Effector CD8-positive, alpha-beta T cell (primary cell): ENCODE data around the gene RNF8.
"Not testable (repeated sequence)": the region's sequence is repeated elsewhere in the genome, so short reads cannot be mapped to it uniquely, and the experiment has no call there.

Experiments
- DNase-seq: peaks from one replicate; lab custom pipeline; 2025; lab: John Stamatoyannopoulos, UW

Gene RNF8

DNA sequence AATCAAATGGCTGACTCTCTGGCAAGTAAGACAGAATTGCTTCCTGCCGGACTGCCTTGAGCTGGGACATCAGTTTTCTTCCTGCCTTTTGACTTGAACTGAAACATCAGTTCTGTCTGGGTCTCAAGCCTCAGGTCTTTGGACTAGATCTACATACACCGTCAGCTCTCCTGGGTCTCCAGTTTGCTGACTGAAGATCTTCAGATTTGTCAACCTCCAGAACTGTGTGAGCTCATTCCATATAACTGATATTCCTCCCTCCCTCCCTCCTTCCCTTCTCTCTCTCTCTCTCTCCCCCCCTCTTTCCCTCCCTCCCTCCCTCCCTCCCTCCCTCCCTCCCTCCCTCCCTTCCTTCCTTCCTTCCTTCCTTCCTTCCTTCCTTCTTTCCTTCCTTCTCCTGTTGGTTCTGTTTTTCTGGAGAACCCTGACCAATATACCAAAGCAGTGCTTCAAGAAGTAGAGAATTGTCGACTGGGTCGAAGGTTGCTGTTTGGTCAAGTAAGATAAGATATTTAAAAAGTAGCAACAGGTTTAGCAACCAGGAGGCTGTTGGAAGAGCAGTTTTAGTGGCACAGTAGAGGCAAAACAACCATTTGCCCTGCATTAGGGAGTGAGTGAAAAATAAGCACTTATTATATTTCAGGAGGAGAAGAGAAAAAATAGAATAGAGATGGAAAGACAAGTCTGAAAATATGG lies 46.2 kb downstream of the RNF8 start:
- DNase-seq: no peak

DNA sequence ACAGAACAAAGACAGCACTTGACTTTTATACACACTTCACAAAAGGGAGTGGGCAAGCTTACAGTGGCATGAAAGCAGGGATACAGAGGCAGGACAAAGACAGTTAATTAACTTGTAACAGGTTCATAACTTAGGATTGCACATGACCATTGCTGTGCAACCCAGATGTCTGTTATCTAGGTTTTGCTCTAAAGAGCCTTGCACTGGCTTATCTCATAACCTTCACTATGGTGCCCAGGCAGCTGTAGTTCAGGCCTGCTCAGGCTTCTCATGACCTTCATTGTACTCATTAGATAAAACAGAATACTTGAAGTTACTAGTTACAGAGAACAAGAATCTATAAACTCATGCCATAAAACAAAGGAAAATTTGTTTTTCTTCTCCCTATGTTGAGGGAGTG lies 47.9 kb downstream of the RNF8 start:
- DNase-seq: not testable (repeated sequence)

DNA sequence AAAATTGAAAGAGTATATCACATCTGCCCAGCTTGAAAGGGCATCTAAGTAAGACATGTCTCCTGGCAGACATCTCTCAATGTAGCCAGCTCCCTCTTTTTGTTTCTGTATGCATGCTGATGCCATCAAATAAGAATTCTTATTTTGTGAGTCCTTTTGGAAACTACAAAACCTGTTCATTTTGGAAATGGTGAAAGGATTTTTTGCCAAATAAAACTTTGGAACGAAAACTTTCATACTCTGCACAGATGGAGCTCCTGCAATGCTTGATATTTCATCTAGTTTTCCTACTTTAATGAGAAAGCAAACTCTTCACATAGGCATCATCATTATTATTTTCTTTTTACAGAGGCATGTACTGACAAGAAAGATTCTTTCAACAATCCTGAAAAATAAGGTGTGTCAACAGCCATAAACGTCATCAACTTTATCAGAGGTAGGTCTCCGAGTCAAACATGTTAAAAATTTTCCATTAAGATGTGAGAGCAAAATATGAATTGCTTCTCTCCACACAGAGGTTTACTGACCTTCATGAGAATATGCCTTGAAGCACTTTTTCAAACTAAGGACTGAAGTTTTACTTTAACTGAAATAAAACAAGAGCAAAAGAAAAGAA lies 53.1 kb downstream of the RNF8 start:
- no peak for DNase-seq

DNA sequence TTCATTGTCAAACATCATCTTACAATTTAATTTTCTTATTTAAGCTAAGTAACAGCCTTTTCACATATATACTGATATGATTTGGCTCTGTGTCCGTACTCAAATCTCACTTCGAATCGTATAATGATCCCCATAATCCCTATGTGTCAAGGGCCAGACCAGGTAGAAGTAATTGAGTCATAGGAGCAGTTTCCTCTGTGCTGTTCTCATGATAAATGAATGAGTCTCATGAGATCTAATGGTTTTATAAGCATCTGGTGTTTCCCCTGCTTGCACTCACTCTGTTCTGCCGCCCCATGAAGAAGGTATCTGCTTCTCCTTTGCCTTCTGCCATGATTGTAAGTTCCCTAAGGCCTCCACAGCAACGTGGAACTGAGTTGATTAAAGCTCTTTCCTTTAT lies 54.2 kb downstream of the RNF8 start:
- no peak for DNase-seq

DNA sequence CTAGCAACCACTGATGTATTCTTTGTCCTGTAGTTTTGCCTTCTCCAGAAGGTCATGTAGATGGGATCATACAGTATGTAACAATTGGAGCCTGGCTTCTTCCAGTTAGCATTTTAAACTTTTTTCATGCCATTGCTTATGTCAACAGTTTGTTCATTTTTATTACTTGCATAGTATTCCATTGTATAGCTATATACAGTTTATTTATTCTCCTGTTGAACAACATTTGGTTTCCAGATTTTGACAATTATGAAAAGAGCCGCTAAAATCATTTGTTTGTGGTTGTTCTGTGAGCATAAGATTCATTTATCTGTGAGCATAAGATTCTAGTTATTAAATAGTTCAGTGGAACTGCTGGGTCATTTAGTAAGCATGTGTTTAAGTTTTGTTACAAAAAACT lies 55.7 kb downstream of the RNF8 start:
- DNase-seq: no peak

DNA sequence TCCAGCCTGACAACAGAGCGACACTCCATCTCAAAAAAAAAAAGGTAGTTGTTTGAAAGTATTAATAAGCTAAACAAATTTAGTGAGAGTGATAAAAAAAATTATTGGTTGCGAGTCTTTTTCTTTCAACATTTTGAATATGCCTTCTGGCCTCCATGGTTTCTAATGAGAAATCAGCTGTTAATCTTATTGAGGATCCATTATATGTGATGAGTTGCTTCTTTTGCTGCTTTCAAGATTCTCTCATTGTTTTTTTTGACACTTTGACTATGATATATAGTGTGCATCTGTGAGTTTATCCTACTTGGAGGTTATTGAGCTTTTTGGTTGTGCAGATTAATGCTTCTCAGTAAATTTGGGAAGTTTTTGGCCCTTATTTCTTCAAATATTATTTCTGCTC lies 63.6 kb downstream of the RNF8 start:
- DNase-seq: no peak

DNA sequence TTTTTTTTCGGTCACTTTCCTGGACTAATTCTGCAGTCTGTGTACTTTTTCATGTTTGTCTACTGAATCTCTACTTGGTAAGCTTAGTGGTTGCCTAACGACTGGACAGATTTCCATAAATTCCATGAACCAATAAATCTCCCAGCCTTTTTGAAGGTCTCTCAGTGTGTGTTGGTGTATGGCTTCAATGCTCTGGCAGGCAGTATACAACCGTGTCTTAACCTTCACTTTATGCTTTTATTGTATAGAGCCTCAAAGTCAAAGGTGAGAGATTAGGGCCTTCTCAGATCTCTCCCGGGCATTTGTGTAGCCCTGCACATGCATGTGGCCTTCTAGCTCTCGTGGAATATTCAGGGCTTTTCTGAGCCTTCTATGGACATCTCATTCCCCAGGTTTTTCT lies 64.9 kb downstream of the RNF8 start:
- no peak for DNase-seq

DNA sequence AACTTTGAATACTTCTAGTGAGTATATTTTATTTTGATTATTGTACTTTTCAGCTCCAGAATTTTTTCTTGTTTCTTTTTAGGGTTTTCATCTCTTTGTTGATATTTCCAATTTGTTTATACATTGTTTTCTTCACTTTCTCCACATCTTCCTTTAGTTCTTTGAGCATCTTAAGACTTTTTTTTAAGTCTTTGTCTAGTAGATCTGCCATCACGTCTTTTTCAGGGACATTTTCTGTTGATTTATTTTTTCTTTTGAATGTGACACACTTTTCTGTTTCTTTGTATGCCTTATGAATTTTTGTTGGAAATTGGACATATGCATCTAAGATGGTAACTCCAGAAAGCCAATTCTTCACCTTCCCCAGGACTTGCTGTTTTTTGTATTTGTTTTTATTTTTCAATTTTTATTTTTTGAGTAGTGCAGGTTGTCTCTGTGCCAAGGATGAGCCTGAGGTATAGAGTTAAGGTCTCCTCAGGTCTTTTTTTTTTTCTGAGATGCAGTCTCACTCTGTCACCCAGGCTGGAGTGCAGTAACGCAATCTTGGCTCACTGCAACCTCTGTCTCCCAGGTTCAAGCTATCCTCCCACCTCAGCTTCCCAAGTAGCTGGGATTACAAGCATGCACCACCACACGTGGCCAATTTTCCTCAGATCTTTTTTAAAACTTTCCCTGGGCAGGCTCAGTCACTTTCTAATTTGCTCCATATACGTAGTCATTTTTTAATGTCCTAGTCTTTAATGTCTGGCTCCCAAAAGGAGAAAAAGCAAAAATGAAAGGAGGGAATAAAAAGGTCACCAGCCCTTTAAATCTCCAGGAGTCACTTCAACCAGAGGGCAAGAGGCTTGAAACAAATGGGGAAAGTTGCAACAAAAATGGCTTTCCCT lies 72.5 kb downstream of the RNF8 start:
- DNase-seq: no peak

DNA sequence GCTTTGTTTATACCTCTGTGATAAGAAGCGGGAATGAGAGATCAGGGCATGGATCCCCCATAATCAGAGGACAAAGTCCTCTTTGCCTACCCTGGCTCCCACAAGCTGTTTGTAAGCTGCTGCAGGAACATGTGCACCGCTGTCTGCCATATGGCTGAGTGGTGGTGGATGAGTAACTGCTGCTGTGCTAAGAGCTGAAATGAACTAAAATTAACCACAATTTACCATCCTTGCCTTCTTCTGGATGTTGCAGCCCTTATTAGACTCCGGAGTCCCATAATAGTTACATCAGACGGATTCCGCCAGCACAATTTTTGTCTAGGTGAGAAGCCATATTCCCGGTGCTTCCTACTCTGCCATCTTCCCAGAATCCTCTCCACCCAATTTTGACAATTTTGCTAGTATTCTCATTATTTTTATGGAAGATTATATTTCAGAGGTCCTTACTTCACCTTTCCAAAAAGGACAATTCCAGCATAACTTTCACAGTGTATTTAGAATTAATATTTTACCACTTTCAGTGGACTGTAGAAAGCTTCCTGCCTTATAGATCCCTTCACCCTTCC lies 73.2 kb downstream of the RNF8 start:
- DNase-seq: no peak

DNA sequence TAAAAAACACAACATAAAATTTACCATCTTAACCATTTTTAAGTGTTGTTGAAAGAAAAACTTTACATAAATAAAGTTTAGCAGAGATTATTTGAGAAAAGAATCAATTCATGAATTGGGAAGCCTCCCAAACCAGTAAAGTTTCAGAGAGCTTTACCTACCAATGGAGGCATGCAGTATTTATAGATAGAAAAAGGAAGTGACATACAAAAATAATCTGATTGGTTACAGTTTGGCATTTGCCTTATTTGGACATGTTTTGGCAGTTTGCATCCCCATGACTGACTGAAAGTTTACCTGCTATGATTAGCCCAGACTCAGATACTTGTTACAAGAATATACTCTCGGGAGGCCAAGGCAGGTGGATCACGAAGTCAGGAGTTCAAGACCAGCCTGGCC lies 75.6 kb downstream of the RNF8 start:
- DNase-seq: no peak

DNA sequence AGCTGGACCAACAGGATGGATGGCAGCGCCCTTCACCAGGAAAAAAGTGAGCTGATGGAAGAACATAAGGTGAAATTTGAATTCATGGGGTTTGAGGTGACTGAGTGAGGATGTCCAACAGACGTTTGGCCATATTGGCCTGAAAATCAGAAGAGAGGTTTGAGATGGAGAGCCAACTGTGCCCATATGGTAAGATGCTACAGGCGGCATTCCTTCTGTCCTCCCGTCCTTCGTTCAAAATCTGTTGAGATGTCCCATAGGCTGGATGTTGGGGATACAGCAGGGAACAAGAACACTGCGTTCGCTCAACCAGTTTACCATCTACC lies 78.8 kb downstream of the RNF8 start:
- no peak for DNase-seq

DNA sequence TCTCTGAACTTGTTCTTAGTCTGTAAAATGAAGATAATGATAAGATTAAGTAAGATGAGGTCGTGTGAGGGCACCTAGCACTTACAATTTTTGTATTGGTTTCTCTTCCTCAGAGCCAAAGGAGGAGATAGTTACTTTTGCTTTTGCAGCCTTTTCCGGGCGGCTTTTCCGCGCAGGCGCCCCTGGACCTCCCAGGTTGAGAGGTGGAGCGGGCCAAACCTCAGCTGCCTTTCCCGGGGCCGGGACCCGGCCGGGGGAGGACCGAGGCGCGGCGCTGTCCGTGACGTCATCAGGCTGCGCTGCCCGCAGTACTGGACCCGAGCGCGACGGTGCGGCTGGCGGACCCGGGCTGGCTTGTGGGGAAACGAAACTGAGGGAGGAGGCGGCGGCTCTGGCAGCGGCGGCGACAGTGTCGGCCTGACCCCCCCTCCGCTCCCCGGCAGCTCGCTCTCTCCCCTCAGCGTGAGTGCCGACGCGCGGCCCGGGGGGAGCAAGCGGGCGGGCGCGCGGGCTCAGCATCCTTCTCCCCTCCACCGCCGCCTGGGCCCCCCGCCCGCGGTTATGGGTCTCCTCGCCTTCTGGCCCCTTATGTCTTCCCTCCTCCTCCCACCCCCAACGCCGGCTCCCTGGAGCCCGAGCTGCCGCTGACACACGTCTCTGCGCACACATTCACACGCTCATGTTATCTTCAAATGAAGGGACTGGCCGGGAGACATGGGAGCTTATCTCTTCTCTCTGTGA lies 79.3 kb downstream of the RNF8 start, which contains the start of gene CMTR1:
Gene CMTR1, plus strand, starts transcription at position 306 of the 741 bp plus-strand sequence. CDS start 2,409 bp downstream, outside the sequence.
- DNase-seq: peak; percentile 93

DNA sequence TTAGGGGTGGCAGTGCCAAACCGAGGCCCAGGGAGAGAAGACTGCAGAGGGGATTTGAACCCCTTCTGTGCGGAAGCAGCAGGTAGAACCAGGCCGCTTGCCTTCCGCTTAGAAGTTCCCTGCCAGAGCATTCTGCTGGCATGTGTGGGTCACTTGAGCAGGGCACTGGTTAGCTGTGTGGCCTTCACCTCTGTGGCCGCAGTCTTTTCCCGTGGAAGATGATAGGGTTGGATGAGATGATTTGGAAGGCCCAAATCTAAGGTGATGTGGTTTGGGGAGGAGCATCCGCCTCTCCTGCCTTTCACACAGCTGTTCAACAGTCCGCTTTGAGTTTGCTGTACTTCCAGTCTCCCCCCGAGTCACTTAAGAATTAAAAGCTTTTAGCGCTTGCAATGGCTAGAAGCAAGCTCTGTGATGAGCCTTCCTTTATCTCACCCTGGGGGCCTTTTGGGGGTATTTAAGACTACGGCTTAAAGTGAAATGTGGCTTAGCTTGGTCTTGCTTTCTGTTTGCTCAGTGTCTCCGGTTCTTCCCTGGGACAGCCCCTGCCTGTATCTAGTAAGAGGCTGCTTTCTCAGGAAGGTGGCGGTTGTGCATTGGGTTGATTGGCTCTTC lies 80.0 kb downstream of the RNF8 start:
- no peak for DNase-seq

DNA sequence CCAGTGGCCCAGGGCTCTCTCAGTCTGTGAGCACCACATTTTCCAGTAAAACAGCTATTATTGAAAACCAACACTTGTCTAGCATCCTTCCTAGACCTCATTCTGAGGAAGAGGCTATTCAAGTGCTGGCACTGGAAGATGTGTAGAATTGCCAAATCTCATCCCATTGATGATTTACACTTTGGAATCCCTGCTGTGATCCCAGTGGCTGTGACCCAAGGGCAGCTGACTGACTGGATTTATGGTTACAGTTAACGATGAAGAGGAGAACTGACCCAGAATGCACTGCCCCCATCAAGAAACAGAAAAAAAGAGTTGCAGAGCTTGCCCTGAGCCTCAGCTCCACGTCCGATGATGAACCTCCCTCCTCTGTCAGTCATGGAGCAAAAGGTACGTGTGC lies 81.6 kb downstream of the RNF8 start:
- no peak for DNase-seq

DNA sequence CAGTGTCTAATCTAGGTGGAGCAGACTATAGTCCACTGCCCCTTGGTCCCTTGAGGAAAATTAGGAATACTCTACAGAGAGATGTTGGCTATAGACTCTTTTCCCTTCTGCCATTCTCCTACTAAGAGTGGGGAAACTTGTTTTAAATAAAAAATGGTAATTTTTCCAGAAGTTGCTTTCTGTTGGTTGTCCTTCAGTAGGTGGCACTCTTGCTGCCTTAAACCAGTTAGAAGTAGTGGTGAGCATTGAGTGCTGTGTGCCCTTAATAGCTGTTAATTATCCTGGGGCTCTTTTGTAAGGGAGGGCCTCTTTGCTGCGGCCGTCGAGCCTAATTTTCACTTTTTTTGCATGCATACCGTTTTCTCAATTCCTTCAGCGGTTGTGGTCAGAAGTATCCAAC lies 82.0 kb downstream of the RNF8 start:
- no peak for DNase-seq

DNA sequence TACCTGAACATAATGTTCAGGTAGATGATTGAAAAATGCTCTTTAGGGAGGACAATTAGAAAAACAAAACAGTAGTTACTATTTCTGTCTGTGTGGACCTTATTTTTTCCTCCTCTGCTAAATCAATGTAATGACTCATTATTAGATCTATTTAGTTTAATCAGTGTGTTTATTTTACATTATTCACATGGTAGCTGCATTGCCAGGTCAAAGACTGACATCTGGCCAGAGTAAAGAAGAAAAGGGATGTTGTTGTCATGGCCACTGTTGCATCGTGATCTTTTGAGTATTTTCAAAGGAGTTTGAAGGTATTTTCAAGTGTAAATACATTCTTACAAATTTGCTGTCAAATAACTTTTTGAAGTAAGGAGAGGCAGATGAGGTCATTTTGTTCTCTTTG lies 85.1 kb downstream of the RNF8 start:
- no peak for DNase-seq

DNA sequence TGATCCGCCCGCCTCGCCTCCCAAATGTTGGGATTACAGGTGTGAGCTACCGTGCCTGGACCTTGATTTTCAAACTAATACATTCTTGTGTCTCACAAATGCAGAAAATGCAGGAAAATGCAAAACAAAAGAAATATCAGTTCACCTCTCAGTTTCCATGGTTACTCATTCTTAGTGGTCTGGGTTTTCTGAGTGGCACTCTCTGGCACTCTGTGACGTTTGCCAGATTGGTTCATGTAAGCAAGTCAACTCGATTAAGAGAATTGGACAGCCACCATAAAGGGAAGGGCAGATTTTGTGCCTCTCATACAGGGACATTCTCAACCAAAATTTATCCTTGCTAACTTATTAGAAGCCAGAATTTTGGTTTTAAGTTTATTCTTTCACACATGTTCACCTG lies 87.9 kb downstream of the RNF8 start:
- DNase-seq: no peak

DNA sequence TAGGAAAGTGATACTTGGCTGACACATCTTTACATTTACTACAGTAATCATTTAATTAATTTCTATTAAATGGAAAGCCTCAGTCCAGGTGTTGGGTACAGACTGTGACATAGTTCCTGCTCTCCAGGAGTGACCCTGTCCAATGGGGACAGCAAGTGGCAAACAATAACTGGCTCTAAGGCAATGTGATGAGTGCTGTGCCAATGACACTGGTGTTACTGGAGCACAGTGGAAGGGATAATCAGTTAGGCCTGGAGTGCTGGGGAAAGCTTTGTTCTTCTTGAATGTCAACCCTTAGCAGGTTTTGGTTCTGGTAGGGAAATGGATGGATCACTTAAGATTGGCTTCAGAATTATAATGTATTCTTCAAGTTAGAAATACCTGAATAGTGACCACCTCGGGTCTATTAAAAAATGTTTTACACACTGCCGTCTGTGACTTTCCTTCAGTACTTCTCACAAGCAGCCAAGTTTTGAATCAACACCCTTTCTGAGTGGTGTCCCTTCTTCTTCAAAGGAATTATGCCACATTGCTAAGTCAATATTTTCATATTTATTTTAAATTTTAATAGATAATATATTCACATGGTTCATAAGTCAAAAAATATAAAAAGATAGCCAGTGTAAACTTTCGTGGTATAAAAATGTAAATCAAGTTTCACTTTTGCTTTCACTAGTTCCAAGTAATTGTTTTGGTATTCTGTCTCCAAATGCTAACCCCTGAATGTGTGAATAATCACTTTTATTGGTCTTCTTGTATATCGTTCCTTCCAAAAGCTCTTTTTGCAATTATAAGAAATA lies 88.8 kb downstream of the RNF8 start:
- DNase-seq: no peak

DNA sequence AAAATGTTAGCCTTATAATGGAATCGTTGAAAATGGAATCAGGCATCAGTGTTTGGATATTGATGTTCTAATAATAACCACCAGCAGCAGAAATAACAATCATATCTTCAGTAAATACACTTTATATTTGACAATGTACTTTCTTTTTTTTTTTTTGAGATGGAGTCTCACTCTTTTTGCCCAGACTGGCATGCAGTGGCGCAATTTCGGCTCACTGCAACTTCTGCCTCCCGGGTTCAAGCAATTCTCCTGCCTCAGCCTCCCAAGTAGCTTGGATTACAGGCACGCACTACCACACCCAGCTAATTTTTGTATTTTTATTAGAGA lies 89.4 kb downstream of the RNF8 start:
- DNase-seq: not testable (repeated sequence)
